HG02588 (cell line): Measurements from ENCODE around the gene BCAS4.
"Not testable (repeated sequence)": the region's sequence is repeated elsewhere in the genome, so short reads cannot be mapped to it uniquely, and the experiment has no call there.

Experiments used
- ATAC-seq: cut with Tn5 transposase; IDR thresholded peaks from one replicate; pipeline ENCODE4 v1.9.1; 2021; ENCODE audit warnings: mild to moderate bottlenecking, moderate library complexity; ENCODE audit not compliant: unreplicated experiment

BCAS4 gene

GRCh38 chr20:50874111-50874757 is 79.4 kb downstream of the BCAS4 start:
- no peak for ATAC-seq

GRCh38 chr20:50874758-50875665 is 80.2 kb downstream of the BCAS4 start:
- ATAC-seq, result no peak

GRCh38 chr20:50876063-50876685 is 81.3 kb downstream of the BCAS4 start:
- no peak for ATAC-seq

- no peak for ATAC-seq
These were observed 82.0 kb downstream of the BCAS4 start for GRCh38 chr20:50876816-50877215.

GRCh38 chr20:50877232-50877743 is 82.4 kb downstream of the BCAS4 start:
- no peak for ATAC-seq

- ATAC-seq, result no peak
These were observed 85.0 kb downstream of the BCAS4 start for GRCh38 chr20:50879649-50880550.

- not testable (repeated sequence) for ATAC-seq
These were observed 87.0 kb downstream of the BCAS4 start for GRCh38 chr20:50881759-50882424.

GRCh38 chr20:50883856-50884255 is 89.0 kb downstream of the BCAS4 start:
- ATAC-seq, result no peak

- no peak for ATAC-seq
These were observed 90.2 kb downstream of the BCAS4 start for GRCh38 chr20:50885068-50885467.

- no peak for ATAC-seq
These were observed 90.9 kb downstream of the BCAS4 start for GRCh38 chr20:50885781-50886180.

- no peak for ATAC-seq
These were observed 91.4 kb downstream of the BCAS4 start for GRCh38 chr20:50886184-50886790.

GRCh38 chr20:50887576-50887975 is 92.7 kb downstream of the BCAS4 start:
- ATAC-seq, result no peak

GRCh38 chr20:50891138-50891537 is 96.3 kb downstream of the BCAS4 start:
- ATAC-seq, result no peak

GRCh38 chr20:50892394-50892793 is 97.5 kb downstream of the BCAS4 start:
- ATAC-seq, result no peak

GRCh38 chr20:50893620-50894019 is 98.8 kb downstream of the BCAS4 start:
- no peak for ATAC-seq

- no peak for ATAC-seq
These were observed 100.4 kb downstream of the BCAS4 start for GRCh38 chr20:50895111-50895830.

- no peak for ATAC-seq
These were observed 103.6 kb downstream of the BCAS4 start for GRCh38 chr20:50898475-50898874.

GRCh38 chr20:50900261-50900660 is 105.4 kb downstream of the BCAS4 start:
- ATAC-seq, result no peak

- ATAC-seq, result no peak
These were observed 106.4 kb downstream of the BCAS4 start for GRCh38 chr20:50901301-50901700.
